Lung (tissue), 12 donors: ENCODE measurements around the gene AFDN. TPM values are rescaled to one million over a fixed set of nuclear protein-coding genes. Genes with fewer than 3 reads are reported as not detected.

Experiments used
- ATAC-seq: fragments of 200-7000 bp; cut with Tn5 transposase; one replicate; pipeline ENCODE4 v1.9.1; 2020; ENCODE audit warnings: moderate number of reproducible peaks; ENCODE audit not compliant: insufficient read depth, low FRiP score
- DNase-seq, 3 donors: peaks; one replicate each; pipeline ENCODE4 v3.0.0-alpha.2; 2013 to 2017
- H3K27ac ChIP-seq, 2 donors: one replicate each; pipeline ENCODE4 v1.5.1; 2013; ENCODE audit warnings: mild to moderate bottlenecking in 2 of 2, moderate library complexity in 2 of 2, control low read depth in 1 of 2, inconsistent platforms in 1 of 2, low read depth in 1 of 2, low read length in 1 of 2
- H3K27me3 ChIP-seq, 3 donors: one replicate each; pipeline ENCODE4 v1.5.1; 2013; ENCODE audit warnings: low read length in 2 of 3; ENCODE audit not compliant: control insufficient read depth in 3 of 3, insufficient read depth in 3 of 3
- H3K36me3 ChIP-seq, 4 donors: one replicate each; pipeline ENCODE4 v1.5.1; 2013; ENCODE audit warnings: low read length in 4 of 4, mild to moderate bottlenecking in 1 of 4, moderate library complexity in 1 of 4; ENCODE audit not compliant: control insufficient read depth in 4 of 4, insufficient read depth in 4 of 4
- H3K4me1 ChIP-seq, 5 donors: one replicate each; pipeline ENCODE4 v1.5.1; 2013; ENCODE audit warnings: low read length in 5 of 5, mild to moderate bottlenecking in 2 of 5, moderate library complexity in 1 of 5; ENCODE audit not compliant: control insufficient read depth in 5 of 5, insufficient read depth in 5 of 5
- H3K4me3 ChIP-seq: one replicate; pipeline ENCODE4 v1.5.1; 2013; ENCODE audit warnings: mild to moderate bottlenecking, control low read depth, moderate library complexity
- H3K9ac ChIP-seq, 2 donors: one replicate each; pipeline ENCODE4 v1.5.1; 2013; ENCODE audit warnings: low read length in 2 of 2, control low read depth in 1 of 2; ENCODE audit not compliant: insufficient read depth in 1 of 2
- H3K9me3 ChIP-seq, 4 donors: one replicate each; pipeline ENCODE4 v1.5.1; 2013; ENCODE audit warnings: low read length in 3 of 4, mild to moderate bottlenecking in 1 of 4, moderate library complexity in 1 of 4; ENCODE audit not compliant: control insufficient read depth in 4 of 4, insufficient read depth in 3 of 4
- WGBS, 2 donors: extraction: QIAGEN DNeasy Blood & Tissue Kit; methylation state at CpG; one replicate each; pipeline ENCODE4 v1.1.7; 2013; 5-methylcytosine and 5-hydroxymethylcytosine counted together
- polyA plus RNA-seq, 2 donors: library from polyadenylated mRNA; stranded (reverse); fragments of 200-250 nt; gene quantifications; one replicate each; pipeline ENCODE4 v1.2.1, GENCODE V29; 2013
- total RNA-seq, 2 donors: library from RNA; depleted of rRNA in 1 of 2; stranded (reverse); fragments of >200 nt in 1 of 2; gene quantifications; one replicate each; pipeline ENCODE4 v1.2.1, GENCODE V29; 2014 to 2021
- TF ChIP-seq, protein P1 (sequence below): IDR thresholded peaks from 2 replicates; pipeline ENCODE4 v1.5.1; 2012; ENCODE audit warnings: mild to moderate bottlenecking; ENCODE audit errors: control extremely low read depth, extremely low read depth
- donor health status: control.
- donor health status: control.
- donor health status: Bipolar disorder and iron deficiency.
- donor health status: healthy.
- donor health status: DM: yes; HTN: yes; CAD: no.

The AFDN gene
- total and polyA plus RNA-seq, 4 donors, result 47.6 to 407 (median 117) TPM

DNA sequence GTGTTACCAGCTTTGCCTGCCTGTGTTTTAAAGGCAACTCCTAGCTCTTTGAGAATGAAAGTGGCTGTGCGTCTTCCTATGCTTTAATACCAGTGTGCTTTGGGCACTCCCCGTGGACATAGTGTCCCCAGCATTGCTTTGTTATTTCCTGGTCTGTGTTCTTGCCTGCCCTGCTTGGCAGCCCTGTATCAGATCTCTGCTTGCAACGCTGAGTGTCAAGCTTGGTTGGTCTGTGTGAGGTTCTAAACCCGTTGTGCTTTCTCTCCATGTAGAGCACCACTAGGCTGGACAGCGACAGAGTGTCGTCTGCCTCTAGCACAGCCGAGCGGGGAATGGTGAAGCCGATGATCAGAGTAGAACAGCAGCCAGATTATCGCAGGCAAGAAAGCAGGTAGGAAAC, 80.2 kb downstream of the AFDN start:
- peaks cover 13 to 26% (median 15%) of the 10 kb centered on the region in 4 donors for H3K36me3 ChIP-seq
- 51 to 65% methylated on average over 10 of the region's 10 CpGs for WGBS, 2 donors
- peak; percentile 75 to 86 (median 86) for DNase-seq

DNA sequence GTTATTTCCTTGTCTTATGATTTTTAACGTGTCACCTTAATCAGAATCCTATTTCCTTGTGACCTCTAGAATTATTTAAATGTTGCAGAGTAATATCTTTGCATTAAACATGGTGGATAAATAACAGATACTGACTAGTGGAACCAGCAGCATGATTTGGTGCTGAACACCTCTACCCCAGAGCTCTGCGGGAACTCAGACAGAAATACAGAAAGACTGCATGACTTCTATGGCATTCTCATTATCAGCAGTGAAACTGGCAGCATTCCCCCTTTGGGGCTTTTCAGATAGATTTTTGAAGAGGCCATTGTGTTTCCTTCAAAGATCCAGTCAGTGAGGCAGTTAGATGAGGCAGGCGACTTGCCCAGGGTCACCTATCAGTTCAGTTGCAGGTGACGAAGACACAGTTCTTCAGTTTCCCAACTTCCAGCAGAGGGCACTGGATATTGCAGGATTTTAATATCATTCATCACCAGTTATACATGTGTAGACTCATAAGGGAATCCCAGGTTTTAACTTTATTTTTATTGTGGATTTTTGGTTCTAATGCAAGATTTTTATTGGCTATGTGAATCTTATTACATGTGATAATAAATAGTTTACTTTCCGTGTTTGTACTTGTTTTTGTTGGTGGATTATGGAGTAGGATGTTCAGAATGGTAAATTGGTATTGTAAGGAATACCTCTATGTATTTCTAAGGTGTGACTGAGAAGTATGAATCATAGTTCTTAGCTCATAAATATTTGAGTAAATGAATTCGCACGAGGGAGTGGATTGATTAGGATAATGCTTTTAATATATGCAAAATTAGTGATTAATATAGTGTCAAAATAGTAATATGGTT, 81.3 kb downstream of the AFDN start:
- Histone ChIP-seq H3K36me3 (peaks cover 12 to 26% (median 16%) of the 10 kb centered on the region in 4 donors), H3K27me3 (no peaks in the 10 kb centered on the region)

More for the DNA sequence above, 80.2 kb downstream of the AFDN start:
- peak overlapping the region in 1 of 2 donors; percentile 0 for H3K27ac ChIP-seq
- no peaks in the 10 kb centered on the region for H3K27me3 ChIP-seq
- peaks cover 0 to 8% (median 0%) of the 10 kb centered on the region in 5 donors for H3K4me1 ChIP-seq
- H3K9ac ChIP-seq, result peak overlapping the region in 1 of 2 donors; percentile 77
- no peaks in the 10 kb centered on the region for H3K9me3 ChIP-seq
- H3K4me3 ChIP-seq, result no peak overlapping the region
- ATAC-seq, result peak; percentile 53
- TF ChIP-seq, protein P1, sequence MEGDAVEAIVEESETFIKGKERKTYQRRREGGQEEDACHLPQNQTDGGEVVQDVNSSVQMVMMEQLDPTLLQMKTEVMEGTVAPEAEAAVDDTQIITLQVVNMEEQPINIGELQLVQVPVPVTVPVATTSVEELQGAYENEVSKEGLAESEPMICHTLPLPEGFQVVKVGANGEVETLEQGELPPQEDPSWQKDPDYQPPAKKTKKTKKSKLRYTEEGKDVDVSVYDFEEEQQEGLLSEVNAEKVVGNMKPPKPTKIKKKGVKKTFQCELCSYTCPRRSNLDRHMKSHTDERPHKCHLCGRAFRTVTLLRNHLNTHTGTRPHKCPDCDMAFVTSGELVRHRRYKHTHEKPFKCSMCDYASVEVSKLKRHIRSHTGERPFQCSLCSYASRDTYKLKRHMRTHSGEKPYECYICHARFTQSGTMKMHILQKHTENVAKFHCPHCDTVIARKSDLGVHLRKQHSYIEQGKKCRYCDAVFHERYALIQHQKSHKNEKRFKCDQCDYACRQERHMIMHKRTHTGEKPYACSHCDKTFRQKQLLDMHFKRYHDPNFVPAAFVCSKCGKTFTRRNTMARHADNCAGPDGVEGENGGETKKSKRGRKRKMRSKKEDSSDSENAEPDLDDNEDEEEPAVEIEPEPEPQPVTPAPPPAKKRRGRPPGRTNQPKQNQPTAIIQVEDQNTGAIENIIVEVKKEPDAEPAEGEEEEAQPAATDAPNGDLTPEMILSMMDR, result no peak

DNA sequence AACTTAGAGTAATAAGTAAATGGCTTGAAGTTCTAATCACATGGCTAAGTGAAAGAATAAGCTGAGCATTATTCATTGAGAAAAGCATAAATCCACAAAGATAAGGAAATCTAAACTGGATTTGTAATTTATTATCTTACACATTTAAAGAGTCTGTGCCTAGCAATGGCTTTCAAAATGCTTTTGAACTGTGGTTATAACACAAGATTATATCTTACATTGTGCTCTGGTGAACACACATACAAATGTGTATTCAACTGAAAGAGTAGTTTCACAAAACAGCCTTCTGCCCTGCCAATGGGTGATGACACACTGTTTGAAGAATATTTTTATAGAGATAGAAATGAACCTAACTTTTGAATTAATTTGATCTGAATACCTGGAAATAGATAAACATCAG, 83.3 kb downstream of the AFDN start:
- Histone ChIP-seq H3K9ac (peak overlapping the region in 1 of 2 donors; percentile 59), H3K36me3 (peaks cover 6 to 34% (median 21%) of the 10 kb centered on the region in 4 donors), H3K27ac (no peak overlapping the region), H3K9me3 (no peaks in the 10 kb centered on the region), H3K27me3 (no peaks in the 10 kb centered on the region), H3K4me1 (peaks cover 0 to 14% (median 0%) of the 10 kb centered on the region in 5 donors), H3K4me3 (no peak overlapping the region)
- no peak for DNase-seq
- ATAC-seq, result no peak
- TF ChIP-seq, protein P1, result no peak

More for the DNA sequence above, 81.3 kb downstream of the AFDN start:
- Histone ChIP-seq H3K4me3 (no peak overlapping the region), H3K9me3 (no peaks in the 10 kb centered on the region), H3K4me1 (peaks cover 0 to 8% (median 0%) of the 10 kb centered on the region in 5 donors), H3K9ac (peak overlapping the region in 1 of 2 donors; percentile 77), H3K27ac (no peak overlapping the region)
- 66 to 78% methylated on average over 7 of the region's 7 CpGs for WGBS, 2 donors
- DNase-seq (peak; percentile 19 to 64 (median 61)), ATAC-seq (peak; percentile 69)
- TF ChIP-seq, protein P1, result peak; percentile 7
